K562 (cell line): ENCODE data around the gene PTTG1IP. TPM values are rescaled to one million over a fixed set of nuclear protein-coding genes. Genes with fewer than 3 reads are reported as not detected.

Experiments used
- ATAC-seq: fragments of 200-7000 bp; cut with Tn5 transposase; 3 replicates; pipeline ENCODE4 v1.9.1; 2020; ENCODE audit warnings: moderate library complexity
- BruUV-seq: library from RNA; stranded (reverse); fragments of 400-500 nt; replicated peaks from 2 replicates; lab custom pipeline; 2021; lab: Mats Ljungman, UMichigan
- CTCF ChIA-PET: fragments of 300-600 bp; formaldehyde crosslinking; extraction: SDS; loops from one replicate; lab custom pipeline; 2021; ENCODE audit warnings: low intra/inter-chr PET ratio; lab: Yijun Ruan, JAX
- POLR2A ChIA-PET: fragments of 300-600, 350-650 bp; sonication (Branson Sonifier 250); formaldehyde crosslinking; extraction: SDS; loops from one replicate; lab custom pipeline; 2021; ENCODE audit warnings: antibody characterized with exemption, inconsistent platforms; lab: Yijun Ruan, JAX
- DNase-seq, 4 experiments: peaks; one replicate each; pipeline versions ENCODE4 v3.0.0 to v3.0.0-alpha.2; 2011 to 2018; ENCODE audit warnings: low spot score in 3 of 4, mixed read lengths in 3 of 4; ENCODE audit errors: extremely low read depth in 1 of 4
- FAIRE-seq: peaks from 2 replicates; lab custom pipeline; 2011; peaks lifted over from hg19 to GRCh38; lab: Jason Lieb, UNC
- H2AFZ ChIP-seq: 2 replicates; pipeline ENCODE4 v1.6.0; 2011; ENCODE audit warnings: low read depth, low read length, control low read depth, inconsistent platforms
- H3K27ac ChIP-seq: fragments of 200-600 bp; 3 replicates; pipeline ENCODE4 v1.8.0; 2011; ENCODE audit warnings: low read depth, mild to moderate bottlenecking, control low read depth, inconsistent platforms, low read length, moderate library complexity, mixed read lengths; ENCODE audit errors: extremely low read depth
- H3K27me3 ChIP-seq, 2 experiments: fragments of 300-600 bp in 1 of 2; 2 replicates in 1 of 2; 3 replicates in 1 of 2; pipeline versions ENCODE4 v1.6.0 to v1.8.0; 2011; ENCODE audit warnings: inconsistent platforms in 2 of 2, low read length in 2 of 2, mild to moderate bottlenecking in 1 of 2, mixed read lengths in 1 of 2, moderate library complexity in 1 of 2; ENCODE audit not compliant: control insufficient read depth in 2 of 2, insufficient read depth in 2 of 2
- H3K36me3 ChIP-seq: fragments of 300-600 bp; 3 replicates; pipeline ENCODE4 v1.8.0; 2011; ENCODE audit warnings: mild to moderate bottlenecking, low read length, inconsistent platforms; ENCODE audit not compliant: control insufficient read depth, insufficient read depth
- H3K4me1 ChIP-seq, 2 experiments: fragments of 200-600 bp in 1 of 2; replicated peaks in 1 of 2; 2 replicates in 1 of 2; 3 replicates in 1 of 2; pipeline versions ENCODE4 v1.5.1 to v1.8.0; 2011; ENCODE audit warnings: inconsistent platforms in 2 of 2, low read length in 2 of 2, mild to moderate bottlenecking in 1 of 2, mixed read lengths in 1 of 2, moderate library complexity in 1 of 2; ENCODE audit not compliant: control insufficient read depth in 2 of 2, insufficient read depth in 2 of 2
- H3K4me2 ChIP-seq: 2 replicates; pipeline ENCODE4 v1.6.1; 2011; ENCODE audit warnings: low read length, control low read depth, inconsistent platforms, mixed read lengths; ENCODE audit not compliant: insufficient read depth
- H3K4me3 ChIP-seq: fragments of 200-600 bp; sonication (generic), shearing (Covaris generic); 2 replicates; pipeline ENCODE4 v1.5.1; 2016; ENCODE audit warnings: control low read depth, inconsistent platforms
- H3K79me2 ChIP-seq: fragments of 200-600 bp; 3 replicates; pipeline ENCODE4 v1.8.0; 2011; ENCODE audit warnings: low read length, inconsistent platforms; ENCODE audit not compliant: control insufficient read depth, insufficient read depth
- H3K9ac ChIP-seq, 2 experiments: 2 replicates each; pipeline versions ENCODE4 v1.6.0 to v1.6.1; 2011; ENCODE audit warnings: low read depth in 2 of 2, low read length in 2 of 2, control low read depth in 1 of 2, inconsistent platforms in 1 of 2, mild to moderate bottlenecking in 1 of 2, mixed read lengths in 1 of 2; ENCODE audit not compliant: insufficient read depth in 1 of 2
- H3K9me1 ChIP-seq: one replicate; pipeline ENCODE4 v1.6.0; 2011; ENCODE audit warnings: inconsistent platforms, mild to moderate bottlenecking, low read length, moderate library complexity; ENCODE audit not compliant: control insufficient read depth, insufficient read depth
- H3K9me3 ChIP-seq: replicated peaks from 2 replicates; pipeline ENCODE4 v1.5.1; 2011; ENCODE audit warnings: low read depth, low read length, inconsistent platforms; ENCODE audit not compliant: control insufficient read depth, insufficient read depth
- H4K20me1 ChIP-seq: replicated peaks from 2 replicates; pipeline ENCODE4 v1.6.1; 2011; ENCODE audit warnings: low read length, inconsistent platforms, mixed read lengths; ENCODE audit not compliant: control insufficient read depth, insufficient read depth
- ARID1B ChIP-seq: fragments of 450-650 bp; IDR thresholded peaks from 2 replicates; pipeline ENCODE4 v1.6.1; 2016; ENCODE audit warnings: antibody characterized with exemption, mild to moderate bottlenecking, inconsistent platforms
- ATF3 ChIP-seq, 2 experiments: fragments of 450-650 bp in 1 of 2; sonication (generic) in 1 of 2; formaldehyde crosslinking in 1 of 2; IDR thresholded peaks in 1 of 2; conservative IDR thresholded peaks in 1 of 2; 2 replicates each; pipeline versions ENCODE4 v1.6.1 to v1.8.1; 2016 to 2023; ENCODE audit warnings: mild to moderate bottlenecking in 2 of 2, moderate library complexity in 2 of 2, inconsistent platforms in 1 of 2, missing genetic modification reagents in 1 of 2
- EP400 ChIP-seq: fragments of 450-650 bp; IDR thresholded peaks from 2 replicates; pipeline ENCODE4 v1.6.1; 2017; ENCODE audit warnings: antibody characterized with exemption, mild to moderate bottlenecking, moderate library complexity
- HDGF ChIP-seq: fragments of 450-650 bp; IDR thresholded peaks from 2 replicates; pipeline ENCODE4 v1.6.1; 2016
- MTA3 ChIP-seq: fragments of 450-650 bp; formaldehyde crosslinking; IDR thresholded peaks from 2 replicates; pipeline ENCODE4 v1.6.1; 2017; ENCODE audit warnings: mild to moderate bottlenecking, borderline replicate concordance
- NR2C2 ChIP-seq, 2 experiments: fragments of 200-800 bp in 1 of 2; sonication (Bioruptor generic) in 1 of 2; sonication (generic) in 1 of 2; formaldehyde crosslinking in 1 of 2; IDR thresholded peaks; 2 replicates each; pipeline versions ENCODE4 v1.6.1 to v1.8.0; 2016 to 2022; ENCODE audit warnings: mild to moderate bottlenecking in 1 of 2, missing compliant biosample characterization in 1 of 2, missing genetic modification characterization in 1 of 2, missing genetic modification reagents in 1 of 2
- PRDM10 ChIP-seq: fragments of 450-650 bp; IDR thresholded peaks from 2 replicates; pipeline ENCODE4 v1.6.1; 2018; ENCODE audit not compliant: partially characterized antibody
- PTTG1 ChIP-seq: fragments of 450-650 bp; IDR thresholded peaks from 2 replicates; pipeline ENCODE4 v1.6.1; 2016; ENCODE audit warnings: low read depth, mild to moderate bottlenecking, missing genetic modification characterization, missing compliant biosample characterization
- TAL1 ChIP-seq: fragments of 450-650 bp; IDR thresholded peaks from 2 replicates; pipeline ENCODE4 v1.6.1; 2016; ENCODE audit warnings: mild to moderate bottlenecking
- TOE1 ChIP-seq, 2 experiments: fragments of 450-650 bp in 1 of 2; sonication (generic) in 1 of 2; formaldehyde crosslinking in 1 of 2; IDR thresholded peaks; 2 replicates each; pipeline versions ENCODE4 v1.7.1 to v1.8.0; 2016 to 2022; ENCODE audit warnings: borderline replicate concordance in 2 of 2, mild to moderate bottlenecking in 2 of 2, antibody characterized with exemption in 1 of 2, inconsistent platforms in 1 of 2, low read depth in 1 of 2, missing genetic modification reagents in 1 of 2, moderate library complexity in 1 of 2
- ZBTB33 ChIP-seq: sonication (generic); formaldehyde crosslinking; IDR thresholded peaks from 2 replicates; pipeline ENCODE4 v1.8.1; 2023; ENCODE audit warnings: mild to moderate bottlenecking, missing genetic modification reagents
- ZFX ChIP-seq: sonication (generic); formaldehyde crosslinking; IDR thresholded peaks from 2 replicates; pipeline ENCODE4 v1.8.0; 2022; ENCODE audit warnings: mild to moderate bottlenecking, missing genetic modification reagents, moderate library complexity
- ZKSCAN8 ChIP-seq: fragments of 200-800 bp; sonication (Bioruptor generic); IDR thresholded peaks from 2 replicates; pipeline ENCODE4 v1.6.1; 2016; ENCODE audit warnings: missing genetic modification characterization, missing compliant biosample characterization
- ZNF134 ChIP-seq: fragments of 250-450 bp; sonication (Bioruptor Pico); conservative IDR thresholded peaks from 2 replicates; pipeline ENCODE4 v1.4.0; 2020
- WGBS: fragments of 100-300 bp; shearing (Covaris generic); methylation state at CpG from one replicate; pipeline ENCODE4 v1.1.6; 2016; ENCODE audit warnings: low coverage, mixed read lengths; ENCODE audit not compliant: insufficient coverage; ENCODE audit errors: missing lambda C conversion rate; 5-methylcytosine and 5-hydroxymethylcytosine counted together
- in situ Hi-C: fragments of 300-500 bp; cut with MboI; formaldehyde crosslinking; loops from 4 replicates; pipeline ENCODE4 v1.15.0; 2018; ENCODE audit warnings: inconsistent platforms, mixed read lengths
- intact Hi-C: fragments of 100-400 bp; cut with micrococcal nuclease; formaldehyde crosslinking; loops from 2 replicates; pipeline ENCODE4 v1.14.2; 2022
- polyA plus RNA-seq, 8 experiments: library from polyadenylated mRNA; depleted of rRNA in 4 of 8; stranded (reverse) in 5 of 8; unstranded in 3 of 8; fragments of >200 nt; fragmentation: Nextera tagmentation in 2 of 8; fragmentation: Illumina TruSeq in 1 of 8; extraction: Ambion mirVana in 2 of 8; extraction: Trizol in 1 of 8; gene quantifications; 2 replicates each; pipeline versions ENCODE4 v1.2.1 to v1.2.3, GENCODE V29; 2011 to 2014; ENCODE audit warnings: inconsistent platforms in 1 of 8, missing spikeins in 1 of 8
- total RNA-seq, 7 experiments: library from RNA; depleted of rRNA in 6 of 7; stranded (reverse); fragments of >200 nt in 6 of 7; fragmentation: Illumina TruSeq in 2 of 7; extraction: Trizol in 2 of 7; gene quantifications; 2 replicates each; pipeline versions ENCODE4 v1.2.1 to v1.2.3, GENCODE V29; 2011 to 2021; ENCODE audit warnings: low replicate concordance in 1 of 7

PTTG1IP gene
- total and polyA plus RNA-seq, 9 of the 15 experiments (the other 6 are each of a cell fraction or from before 2014, with no cell fraction given) = 5.0 to 99.3 (median 82.4) TPM

GRCh38 chr21:44846224-44846484 is 27.3 kb downstream of the PTTG1IP start:
- DNase-seq (no peak), ATAC-seq (no peak), FAIRE-seq (no peak)
- Histone ChIP-seq H2AFZ (peak overlapping the region; percentile 67), H3K36me3 (peaks cover 25% of the 10 kb centered on the region), H4K20me1 (no peaks in the 10 kb centered on the region), H3K79me2 (no peaks in the 10 kb centered on the region), H3K4me1 (peaks cover 15 to 45% of the 10 kb centered on the region in 2 experiments), H3K4me3 (peak overlapping the region; percentile 32), H3K27ac (no peak overlapping the region), H3K27me3 (peaks cover 8 to 20% of the 10 kb centered on the region in 2 experiments; a peak in 3 of 5 replicates), H3K9me1 (no peaks in the 10 kb centered on the region), H3K4me2 (peak overlapping the region; percentile 59), H3K9me3 (no peaks in the 10 kb centered on the region), H3K9ac (peak overlapping the region; percentile 25 to 85; a peak in 2 of 4 replicates)
- in situ Hi-C loops = no loop called here
- ChIA-PET POLR2A (interaction anchor here (1.0 to 1.4 kb wide), 3 partner anchors 8 to 38 kb away, joined by 3 to 6 read pairs (median 4); no protein-coding TSS in a partner anchor), CTCF (interaction anchor here (0.8 kb wide), 1 partner anchor 46 kb away, joined by 3 read pairs; no protein-coding TSS in a partner anchor)
- 19% methylated on average over 1 of the region's 1 CpG for WGBS
- TSS peak; percentile 69 for BruUV-seq
- intact Hi-C loops = loop anchor here (5.0 kb wide), 1 partner anchor 44 kb away; the partner anchor contains the start of gene UBE2G2
- TF ChIP-seq TOE1 (IDR thresholded peaks at IDR 0.05; ENCODE audit: borderline replicate concordance) = 0 out of 2 replicates have a peak, but pooled peaks have one; percentile 3
- TF ChIP-seq TOE1 (CRISPR knock-in tag; IDR thresholded peaks at IDR 0.05; ENCODE audit: borderline replicate concordance, low read depth) = no peak
- TF ChIP-seq PTTG1 (tag) = no peak
- 0 out of 2 replicates have a peak, but pooled peaks have one; percentile 0 for TF ChIP-seq TAL1
- TF ChIP-seq ARID1B = 0 out of 2 replicates have a peak, but pooled peaks have one; percentile 5
- no peak for TF ChIP-seq ATF3 (IDR thresholded peaks at IDR 0.05)
- TF ChIP-seq ATF3 (CRISPR knock-in tag; conservative IDR thresholded peaks at IDR 0.05) = 0 out of 2 replicates have a peak, but pooled peaks have one; percentile 40
- no peak for TF ChIP-seq ZNF134 (CRISPR knock-in tag)
- no peak for TF ChIP-seq NR2C2 (CRISPR knock-in tag; IDR thresholded peaks at IDR 0.05)
- peak; percentile 8; the same call in 1 of the 2 replicates for TF ChIP-seq NR2C2 (tag; IDR thresholded peaks at IDR 0.05)
- TF ChIP-seq HDGF = no peak
- TF ChIP-seq ZBTB33 (CRISPR knock-in tag) = 0 out of 2 replicates have a peak, but pooled peaks have one; percentile 18
- TF ChIP-seq ZFX (CRISPR knock-in tag) = peak; percentile 36; the same call in 1 of the 2 replicates
- TF ChIP-seq EP400 = 0 out of 2 replicates have a peak, but pooled peaks have one; percentile 35
- no peak for TF ChIP-seq ZKSCAN8 (CRISPR knock-in tag)
- TF ChIP-seq MTA3 = 0 out of 2 replicates have a peak, but pooled peaks have one; percentile 13
- TF ChIP-seq PRDM10 = peak; percentile 7
